H1 (cell line): ENCODE data around the gene MESD. TPM values are rescaled to one million over a fixed set of nuclear protein-coding genes. Genes with fewer than 3 reads are reported as not detected.
A peak's percentile ranks its signal among the peaks of the same experiment; 100 is the strongest.

Source experiments
- ATF2 ChIP-seq: IDR thresholded peaks from 2 replicates; pipeline ENCODE4 v1.6.1; 2012; ENCODE audit warnings: low read length, inconsistent platforms
- BRCA1 ChIP-seq: IDR thresholded peaks from 2 replicates; pipeline ENCODE4 v1.6.1; 2012; ENCODE audit warnings: low read depth, low read length, improper control_type of control experiment
- FOSL1 ChIP-seq: IDR thresholded peaks from 2 replicates; pipeline ENCODE4 v1.6.1; 2011; ENCODE audit warnings: mild to moderate bottlenecking, low read depth, low read length, moderate library complexity; ENCODE audit not compliant: insufficient read depth
- JUN ChIP-seq: IDR thresholded peaks from 2 replicates; pipeline ENCODE4 v1.6.1; 2011; ENCODE audit warnings: low read depth, mild to moderate bottlenecking, improper control_type of control experiment, low read length
- KDM4A ChIP-seq: IDR thresholded peaks from one replicate; pipeline ENCODE4 v1.7.1; 2012; ENCODE audit warnings: low read depth, mild to moderate bottlenecking, moderate library complexity, low read length, inconsistent platforms; ENCODE audit not compliant: severe bottlenecking
- POLR2AphosphoS5 ChIP-seq: IDR thresholded peaks from 2 replicates; pipeline ENCODE4 v1.6.1; 2011; ENCODE audit warnings: low read depth, low read length
- RAD21 ChIP-seq, 2 experiments: IDR thresholded peaks in 1 of 2; conservative IDR thresholded peaks in 1 of 2; 2 replicates each; pipeline ENCODE4 v1.6.1; 2011; ENCODE audit warnings: low read depth in 2 of 2, low read length in 2 of 2, improper control_type of control experiment in 1 of 2, inconsistent platforms in 1 of 2, mild to moderate bottlenecking in 1 of 2, moderate library complexity in 1 of 2
- SIN3A ChIP-seq, 2 experiments: IDR thresholded peaks in 1 of 2; conservative IDR thresholded peaks in 1 of 2; 2 replicates each; pipeline ENCODE4 v1.6.1; 2011 to 2012; ENCODE audit warnings: low read length in 2 of 2, improper control_type of control experiment in 1 of 2, low read depth in 1 of 2, mild to moderate bottlenecking in 1 of 2
- polyA plus RNA-seq, 7 experiments: library from polyadenylated mRNA; depleted of rRNA in 3 of 7; stranded (reverse) in 5 of 7; unstranded in 2 of 7; fragments of >200 nt in 5 of 7; fragments of 200-250 nt in 2 of 7; gene quantifications; 1 replicate in 5 of 7; 2 replicates in 1 of 7; 4 replicates in 1 of 7; pipeline versions ENCODE4 v1.2.1 to v1.2.3, GENCODE V29; 2011 to 2013; ENCODE audit warnings: missing spikeins in 2 of 7, mixed read lengths in 2 of 7
- total RNA-seq: library from RNA; stranded (reverse); fragmentation: NEBNext Ultra II Directional; extraction: Animal tissue kit (Norgen Biotek cat#: 25700); gene quantifications from 2 replicates; pipeline ENCODE4 v1.2.1, GENCODE V29; 2021
- TF ChIP-seq, protein P1 (sequence below): fragments of 300-600 bp; sonication (generic); IDR thresholded peaks from 2 replicates; pipeline ENCODE4 v1.7.1; 2012; ENCODE audit warnings: low read length, moderate library complexity, mild to moderate bottlenecking, inconsistent platforms; ENCODE audit not compliant: insufficient replicate concordance

MESD gene
- total and polyA plus RNA-seq, 2 of the 8 experiments (the other 6 are each of a cell fraction or from before 2014, with no cell fraction given): 11.0 to 28.3 TPM

DNA sequence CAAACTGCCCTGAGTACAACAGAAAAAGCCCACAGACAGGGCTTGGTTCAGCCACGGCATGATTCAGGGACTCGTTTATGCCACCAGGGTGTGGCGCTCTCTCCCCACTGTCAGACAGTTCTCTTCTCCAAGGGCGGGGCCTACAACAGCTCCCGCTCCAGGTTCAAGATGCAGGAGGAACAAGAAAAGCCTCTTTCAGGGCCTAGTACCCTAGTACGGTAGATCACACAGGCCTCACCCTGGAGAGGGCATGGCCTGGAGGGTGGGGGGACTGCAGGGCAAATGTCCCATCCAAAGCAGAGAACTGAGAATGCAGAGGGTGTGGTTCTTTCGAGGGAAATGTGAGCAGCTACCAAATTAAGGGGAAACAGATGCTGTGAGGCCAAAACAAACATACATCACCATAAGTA, 12.0 kb downstream of the MESD start (continued):
- TF ChIP-seq, protein P1, sequence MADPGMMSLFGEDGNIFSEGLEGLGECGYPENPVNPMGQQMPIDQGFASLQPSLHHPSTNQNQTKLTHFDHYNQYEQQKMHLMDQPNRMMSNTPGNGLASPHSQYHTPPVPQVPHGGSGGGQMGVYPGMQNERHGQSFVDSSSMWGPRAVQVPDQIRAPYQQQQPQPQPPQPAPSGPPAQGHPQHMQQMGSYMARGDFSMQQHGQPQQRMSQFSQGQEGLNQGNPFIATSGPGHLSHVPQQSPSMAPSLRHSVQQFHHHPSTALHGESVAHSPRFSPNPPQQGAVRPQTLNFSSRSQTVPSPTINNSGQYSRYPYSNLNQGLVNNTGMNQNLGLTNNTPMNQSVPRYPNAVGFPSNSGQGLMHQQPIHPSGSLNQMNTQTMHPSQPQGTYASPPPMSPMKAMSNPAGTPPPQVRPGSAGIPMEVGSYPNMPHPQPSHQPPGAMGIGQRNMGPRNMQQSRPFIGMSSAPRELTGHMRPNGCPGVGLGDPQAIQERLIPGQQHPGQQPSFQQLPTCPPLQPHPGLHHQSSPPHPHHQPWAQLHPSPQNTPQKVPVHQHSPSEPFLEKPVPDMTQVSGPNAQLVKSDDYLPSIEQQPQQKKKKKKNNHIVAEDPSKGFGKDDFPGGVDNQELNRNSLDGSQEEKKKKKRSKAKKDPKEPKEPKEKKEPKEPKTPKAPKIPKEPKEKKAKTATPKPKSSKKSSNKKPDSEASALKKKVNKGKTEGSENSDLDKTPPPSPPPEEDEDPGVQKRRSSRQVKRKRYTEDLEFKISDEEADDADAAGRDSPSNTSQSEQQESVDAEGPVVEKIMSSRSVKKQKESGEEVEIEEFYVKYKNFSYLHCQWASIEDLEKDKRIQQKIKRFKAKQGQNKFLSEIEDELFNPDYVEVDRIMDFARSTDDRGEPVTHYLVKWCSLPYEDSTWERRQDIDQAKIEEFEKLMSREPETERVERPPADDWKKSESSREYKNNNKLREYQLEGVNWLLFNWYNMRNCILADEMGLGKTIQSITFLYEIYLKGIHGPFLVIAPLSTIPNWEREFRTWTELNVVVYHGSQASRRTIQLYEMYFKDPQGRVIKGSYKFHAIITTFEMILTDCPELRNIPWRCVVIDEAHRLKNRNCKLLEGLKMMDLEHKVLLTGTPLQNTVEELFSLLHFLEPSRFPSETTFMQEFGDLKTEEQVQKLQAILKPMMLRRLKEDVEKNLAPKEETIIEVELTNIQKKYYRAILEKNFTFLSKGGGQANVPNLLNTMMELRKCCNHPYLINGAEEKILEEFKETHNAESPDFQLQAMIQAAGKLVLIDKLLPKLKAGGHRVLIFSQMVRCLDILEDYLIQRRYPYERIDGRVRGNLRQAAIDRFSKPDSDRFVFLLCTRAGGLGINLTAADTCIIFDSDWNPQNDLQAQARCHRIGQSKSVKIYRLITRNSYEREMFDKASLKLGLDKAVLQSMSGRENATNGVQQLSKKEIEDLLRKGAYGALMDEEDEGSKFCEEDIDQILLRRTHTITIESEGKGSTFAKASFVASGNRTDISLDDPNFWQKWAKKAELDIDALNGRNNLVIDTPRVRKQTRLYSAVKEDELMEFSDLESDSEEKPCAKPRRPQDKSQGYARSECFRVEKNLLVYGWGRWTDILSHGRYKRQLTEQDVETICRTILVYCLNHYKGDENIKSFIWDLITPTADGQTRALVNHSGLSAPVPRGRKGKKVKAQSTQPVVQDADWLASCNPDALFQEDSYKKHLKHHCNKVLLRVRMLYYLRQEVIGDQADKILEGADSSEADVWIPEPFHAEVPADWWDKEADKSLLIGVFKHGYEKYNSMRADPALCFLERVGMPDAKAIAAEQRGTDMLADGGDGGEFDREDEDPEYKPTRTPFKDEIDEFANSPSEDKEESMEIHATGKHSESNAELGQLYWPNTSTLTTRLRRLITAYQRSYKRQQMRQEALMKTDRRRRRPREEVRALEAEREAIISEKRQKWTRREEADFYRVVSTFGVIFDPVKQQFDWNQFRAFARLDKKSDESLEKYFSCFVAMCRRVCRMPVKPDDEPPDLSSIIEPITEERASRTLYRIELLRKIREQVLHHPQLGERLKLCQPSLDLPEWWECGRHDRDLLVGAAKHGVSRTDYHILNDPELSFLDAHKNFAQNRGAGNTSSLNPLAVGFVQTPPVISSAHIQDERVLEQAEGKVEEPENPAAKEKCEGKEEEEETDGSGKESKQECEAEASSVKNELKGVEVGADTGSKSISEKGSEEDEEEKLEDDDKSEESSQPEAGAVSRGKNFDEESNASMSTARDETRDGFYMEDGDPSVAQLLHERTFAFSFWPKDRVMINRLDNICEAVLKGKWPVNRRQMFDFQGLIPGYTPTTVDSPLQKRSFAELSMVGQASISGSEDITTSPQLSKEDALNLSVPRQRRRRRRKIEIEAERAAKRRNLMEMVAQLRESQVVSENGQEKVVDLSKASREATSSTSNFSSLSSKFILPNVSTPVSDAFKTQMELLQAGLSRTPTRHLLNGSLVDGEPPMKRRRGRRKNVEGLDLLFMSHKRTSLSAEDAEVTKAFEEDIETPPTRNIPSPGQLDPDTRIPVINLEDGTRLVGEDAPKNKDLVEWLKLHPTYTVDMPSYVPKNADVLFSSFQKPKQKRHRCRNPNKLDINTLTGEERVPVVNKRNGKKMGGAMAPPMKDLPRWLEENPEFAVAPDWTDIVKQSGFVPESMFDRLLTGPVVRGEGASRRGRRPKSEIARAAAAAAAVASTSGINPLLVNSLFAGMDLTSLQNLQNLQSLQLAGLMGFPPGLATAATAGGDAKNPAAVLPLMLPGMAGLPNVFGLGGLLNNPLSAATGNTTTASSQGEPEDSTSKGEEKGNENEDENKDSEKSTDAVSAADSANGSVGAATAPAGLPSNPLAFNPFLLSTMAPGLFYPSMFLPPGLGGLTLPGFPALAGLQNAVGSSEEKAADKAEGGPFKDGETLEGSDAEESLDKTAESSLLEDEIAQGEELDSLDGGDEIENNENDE: no peak
- TF ChIP-seq SIN3A (conservative IDR thresholded peaks at IDR 0.05 in 1 of 2, IDR thresholded peaks at IDR 0.05 in 1 of 2; ENCODE audit: low read depth in 1 of 2, low read length in 2 of 2): 0 out of 4 replicates have a peak, but pooled peaks have one; percentile 20 to 26
- TF ChIP-seq ATF2: no peak
- no peak for TF ChIP-seq KDM4A
- peak; percentile 81 to 88 for TF ChIP-seq RAD21 (IDR thresholded peaks at IDR 0.05 in 1 of 2, conservative IDR thresholded peaks at IDR 0.05 in 1 of 2; ENCODE audit: low read depth in 2 of 2, low read length in 2 of 2)
- no peak for TF ChIP-seq POLR2AphosphoS5
- TF ChIP-seq BRCA1: no peak
- TF ChIP-seq FOSL1: no peak
- no peak for TF ChIP-seq JUN
